Measurements from ENCODE around the gene GALNT9.

DNA sequence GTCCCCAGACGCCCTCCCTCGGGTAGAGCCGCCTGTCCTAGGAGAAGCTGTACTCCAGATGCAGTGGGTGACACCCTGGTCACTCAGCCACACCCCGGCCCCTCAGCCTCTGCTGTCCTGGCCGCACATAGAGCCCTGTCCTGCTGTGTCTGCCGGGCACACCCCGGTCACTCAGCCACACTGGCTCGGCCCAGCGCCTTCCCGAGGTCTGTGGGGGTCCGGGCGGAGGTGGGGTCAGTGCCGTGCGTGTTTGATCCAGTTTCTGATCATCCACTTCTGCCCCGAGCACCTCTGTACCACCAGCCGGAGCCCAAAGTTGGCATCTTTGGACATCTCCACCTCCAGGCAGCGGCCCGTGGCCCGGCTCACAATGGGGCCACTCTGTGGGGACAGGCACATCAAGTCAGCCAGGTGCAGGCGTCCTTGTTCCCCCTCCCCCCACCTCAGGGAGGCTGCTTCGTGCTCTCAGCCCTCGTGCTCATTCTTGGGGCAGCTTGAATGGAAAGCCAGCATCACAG, 132.5 kb downstream of the GALNT9 start:
- TF ChIP-seq, protein P1, sequence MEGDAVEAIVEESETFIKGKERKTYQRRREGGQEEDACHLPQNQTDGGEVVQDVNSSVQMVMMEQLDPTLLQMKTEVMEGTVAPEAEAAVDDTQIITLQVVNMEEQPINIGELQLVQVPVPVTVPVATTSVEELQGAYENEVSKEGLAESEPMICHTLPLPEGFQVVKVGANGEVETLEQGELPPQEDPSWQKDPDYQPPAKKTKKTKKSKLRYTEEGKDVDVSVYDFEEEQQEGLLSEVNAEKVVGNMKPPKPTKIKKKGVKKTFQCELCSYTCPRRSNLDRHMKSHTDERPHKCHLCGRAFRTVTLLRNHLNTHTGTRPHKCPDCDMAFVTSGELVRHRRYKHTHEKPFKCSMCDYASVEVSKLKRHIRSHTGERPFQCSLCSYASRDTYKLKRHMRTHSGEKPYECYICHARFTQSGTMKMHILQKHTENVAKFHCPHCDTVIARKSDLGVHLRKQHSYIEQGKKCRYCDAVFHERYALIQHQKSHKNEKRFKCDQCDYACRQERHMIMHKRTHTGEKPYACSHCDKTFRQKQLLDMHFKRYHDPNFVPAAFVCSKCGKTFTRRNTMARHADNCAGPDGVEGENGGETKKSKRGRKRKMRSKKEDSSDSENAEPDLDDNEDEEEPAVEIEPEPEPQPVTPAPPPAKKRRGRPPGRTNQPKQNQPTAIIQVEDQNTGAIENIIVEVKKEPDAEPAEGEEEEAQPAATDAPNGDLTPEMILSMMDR (IDR thresholded peaks at IDR 0.05), result no peak
- no peak for TF ChIP-seq POLR2A (IDR thresholded peaks at IDR 0.05)

Data from right lobe of liver (tissue), 4 donors.